Measurements from ENCODE around the gene NCAM1. TPM values are rescaled to one million over a fixed set of nuclear protein-coding genes. Genes with fewer than 3 reads are reported as not detected.

The NCAM1 gene
- total RNA-seq, 6 donors from 2014 or later: 1.4 to 15.3 (median 2.5) TPM

GRCh38 chr11:113082341-113082955 lies 121.2 kb downstream of the NCAM1 start:
- no peak overlapping the region for H3K4me3 ChIP-seq
- 79 to 81% methylated on average over 12 of the region's 12 CpGs for WGBS, 2 donors
- no peaks in the 10 kb centered on the region for H3K9me3 ChIP-seq
- H3K27ac ChIP-seq: no peak overlapping the region
- H3K36me3 ChIP-seq: no peaks in the 10 kb centered on the region
- DNase-seq (no peak), ATAC-seq (ENCODE audit: low FRiP score in 2 of 2) (no peak)
- H3K27me3 ChIP-seq: no peaks in the 10 kb centered on the region
- no peaks in the 10 kb centered on the region for H3K4me1 ChIP-seq
- no peak for TF ChIP-seq POLR2A (IDR thresholded peaks at IDR 0.05)
- TF ChIP-seq EP300 (IDR thresholded peaks at IDR 0.05): no peak

- Histone ChIP-seq H3K36me3 (no peaks in the 10 kb centered on the region), H3K27ac (no peak overlapping the region), H3K4me1 (no peaks in the 10 kb centered on the region), H3K27me3 (no peaks in the 10 kb centered on the region), H3K9me3 (no peaks in the 10 kb centered on the region), H3K4me3 (no peak overlapping the region)
- no peak for ATAC-seq (ENCODE audit: low FRiP score in 2 of 2)
- no peak for DNase-seq
- 65 to 68% methylated on average over 3 of the region's 3 CpGs for WGBS, 2 donors
- TF ChIP-seq POLR2AphosphoS5 (IDR thresholded peaks at IDR 0.05): no peak
- no peak for TF ChIP-seq EP300 (IDR thresholded peaks at IDR 0.05)
- TF ChIP-seq CTCF (IDR thresholded peaks at IDR 0.05): no peak
- TF ChIP-seq POLR2A (IDR thresholded peaks at IDR 0.05): no peak
These were observed 122.4 kb downstream of the NCAM1 start for GRCh38 chr11:113083571-113083970.

GRCh38 chr11:113084297-113084696 lies 123.1 kb downstream of the NCAM1 start:
- Histone ChIP-seq H3K4me3 (no peak overlapping the region), H3K4me1 (no peaks in the 10 kb centered on the region), H3K9me3 (no peaks in the 10 kb centered on the region), H3K27ac (no peak overlapping the region), H3K27me3 (no peaks in the 10 kb centered on the region), H3K36me3 (no peaks in the 10 kb centered on the region)
- no peak for ATAC-seq (ENCODE audit: low FRiP score in 2 of 2)
- TF ChIP-seq POLR2AphosphoS5 (IDR thresholded peaks at IDR 0.05) (no peak), POLR2A (IDR thresholded peaks at IDR 0.05) (no peak), CTCF (IDR thresholded peaks at IDR 0.05) (no peak), EP300 (IDR thresholded peaks at IDR 0.05) (no peak)
- 87 to 94% methylated on average over 4 of the region's 4 CpGs for WGBS, 2 donors
- DNase-seq: no peak

GRCh38 chr11:113085446-113085845 lies 124.2 kb downstream of the NCAM1 start:
- Histone ChIP-seq H3K27ac (no peak overlapping the region), H3K36me3 (no peaks in the 10 kb centered on the region), H3K27me3 (no peaks in the 10 kb centered on the region), H3K9me3 (no peaks in the 10 kb centered on the region), H3K4me3 (no peak overlapping the region), H3K4me1 (no peaks in the 10 kb centered on the region)
- TF ChIP-seq EP300 (IDR thresholded peaks at IDR 0.05) (no peak), POLR2AphosphoS5 (IDR thresholded peaks at IDR 0.05) (no peak), CTCF (IDR thresholded peaks at IDR 0.05) (no peak), POLR2A (IDR thresholded peaks at IDR 0.05) (no peak)
- 76 to 79% methylated on average over 3 of the region's 3 CpGs for WGBS, 2 donors
- ATAC-seq (ENCODE audit: low FRiP score in 2 of 2) (no peak), DNase-seq (no peak)

- Histone ChIP-seq H3K27ac (no peak overlapping the region), H3K4me3 (no peak overlapping the region), H3K9me3 (no peaks in the 10 kb centered on the region), H3K27me3 (no peaks in the 10 kb centered on the region), H3K36me3 (no peaks in the 10 kb centered on the region), H3K4me1 (no peaks in the 10 kb centered on the region)
- ATAC-seq (ENCODE audit: low FRiP score in 2 of 2) (no peak), DNase-seq (no peak)
- no peak for TF ChIP-seq EP300 (IDR thresholded peaks at IDR 0.05)
- TF ChIP-seq CTCF (IDR thresholded peaks at IDR 0.05): no peak
- no peak for TF ChIP-seq POLR2A (IDR thresholded peaks at IDR 0.05)
- 68 to 78% methylated on average over 4 of the region's 4 CpGs for WGBS, 2 donors
These were observed 126.5 kb downstream of the NCAM1 start for GRCh38 chr11:113087706-113088105.

All from upper lobe of left lung (tissue), 6 donors.